Left renal cortex interstitium (tissue), 4 donors: ENCODE results near the gene SMARCA4. TPM values are rescaled to one million over a fixed set of nuclear protein-coding genes. Genes with fewer than 3 reads are reported as not detected.
A peak's percentile ranks its signal among the peaks of the same experiment; 100 is the strongest.
"Not testable (repeated sequence)": the region's sequence is repeated elsewhere in the genome, so short reads cannot be mapped to it uniquely, and the experiment has no call there.

Experiments used
- DNase-seq, 4 donors: peaks; one replicate each; pipeline ENCODE4 v3.0.0-alpha.2; 2013; ENCODE audit warnings: low read depth in 4 of 4, low spot score in 2 of 4, missing footprints in 1 of 4
- polyA plus RNA-seq, 4 donors: library from polyadenylated mRNA; unstranded; fragments of 120-200 nt; gene quantifications; one replicate each; pipeline ENCODE4 v1.2.1, GENCODE V29; 2013; ENCODE audit not compliant: insufficient read length in 4 of 4

The SMARCA4 gene
- polyA plus RNA-seq, 4 donors: 131 to 167 (median 163) TPM

DNA sequence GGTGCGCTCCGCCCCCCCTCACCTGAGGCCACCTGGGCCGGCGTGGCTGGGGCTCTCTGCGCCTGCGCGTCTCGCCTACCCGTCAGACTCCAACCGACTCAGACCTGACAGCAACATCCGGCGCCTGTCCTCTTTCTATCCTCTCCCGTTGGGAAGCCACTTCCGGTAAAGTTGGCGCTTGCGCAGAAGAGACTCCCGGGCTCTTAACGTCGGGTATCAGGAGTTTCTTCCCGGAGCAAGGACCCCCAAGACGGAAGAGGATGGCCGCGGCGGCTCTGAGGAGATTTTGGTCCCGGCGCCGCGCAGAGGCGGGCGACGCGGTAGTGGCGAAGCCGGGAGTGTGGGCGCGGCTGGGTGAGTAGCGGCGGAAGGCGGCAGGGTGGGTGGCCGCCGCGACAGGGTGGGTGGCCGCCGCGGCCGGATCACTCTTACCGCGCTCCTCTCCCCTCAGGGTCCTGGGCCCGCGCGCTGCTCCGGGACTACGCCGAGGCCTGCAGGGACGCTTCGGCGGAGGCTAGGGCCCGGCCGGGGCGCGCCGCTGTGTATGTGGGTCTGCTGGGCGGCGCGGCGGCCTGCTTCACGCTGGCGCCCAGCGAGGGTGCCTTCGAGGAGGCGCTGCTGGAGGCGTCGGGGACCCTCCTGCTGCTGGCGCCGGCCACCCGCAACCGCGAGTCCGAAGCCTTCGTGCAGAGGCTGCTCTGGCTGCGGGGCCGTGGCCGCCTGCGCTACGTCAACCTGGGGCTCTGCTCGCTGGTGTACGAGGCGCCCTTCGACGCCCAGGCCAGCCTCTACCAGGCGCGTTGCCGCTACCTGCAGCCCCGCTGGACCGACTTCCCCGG, 32.0 kb upstream of the SMARCA4 start, which contains the start of the genes TIMM29 and YIPF2:
Gene TIMM29, plus strand, starts transcription at position 249 of the 839 bp plus-strand sequence. Its CDS starts 12 bp downstream, at position 261.
Gene YIPF2, minus strand, starts transcription at position 77 of the 839 bp plus-strand sequence. CDS start 229 bp downstream, outside the sequence.
- peak; percentile 93 to 98 (median 95) for DNase-seq

DNA sequence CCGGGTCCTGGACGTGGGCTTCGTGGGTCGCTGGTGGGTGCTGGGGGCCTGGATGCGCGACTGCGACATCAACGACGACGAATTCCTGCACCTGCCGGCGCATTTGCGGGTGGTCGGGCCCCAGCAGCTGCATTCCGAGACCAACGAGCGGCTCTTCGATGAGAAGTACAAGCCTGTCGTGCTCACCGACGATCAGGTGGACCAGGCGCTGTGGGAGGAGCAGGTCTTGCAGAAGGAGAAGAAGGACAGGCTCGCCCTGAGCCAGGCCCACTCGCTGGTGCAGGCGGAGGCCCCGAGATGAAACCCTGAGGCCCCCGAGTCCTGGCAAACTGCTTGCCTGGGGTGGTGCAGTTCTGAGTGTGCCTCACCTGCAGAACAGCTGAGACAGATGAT, 31.4 kb upstream of the SMARCA4 start:
- DNase-seq: no peak

DNA sequence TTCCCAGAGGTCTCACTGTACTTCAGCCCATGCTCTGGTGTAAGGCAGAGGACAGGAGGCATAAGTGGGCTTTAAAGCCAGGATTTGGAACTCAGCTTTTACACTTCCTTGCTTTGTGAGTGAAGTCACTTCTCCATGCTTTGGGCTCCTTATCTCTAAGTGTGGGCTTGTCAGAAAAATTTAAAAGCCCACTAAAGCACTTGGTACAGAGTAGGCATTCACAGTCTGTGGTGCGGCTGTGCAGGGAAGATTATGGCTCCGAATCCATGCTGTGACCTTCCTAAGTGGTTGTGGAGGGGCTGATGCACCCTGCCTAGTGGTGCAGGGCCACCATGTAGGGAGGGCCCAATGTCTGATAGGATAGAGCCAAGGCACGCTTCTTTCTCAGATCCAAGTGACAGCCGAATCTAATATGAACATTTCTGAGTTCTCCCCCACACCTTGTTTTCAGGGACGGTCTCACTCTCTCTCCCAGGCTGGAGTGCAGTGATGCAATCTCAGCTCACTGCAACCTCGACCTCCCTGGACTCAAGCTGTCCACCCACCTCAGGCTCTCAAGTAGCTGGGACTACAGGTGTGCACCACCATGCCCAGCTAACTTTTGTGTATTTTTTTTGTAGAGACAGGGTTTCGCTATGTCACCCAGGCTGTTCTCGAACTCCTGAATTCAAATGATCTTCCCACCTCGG, 25.3 kb upstream of the SMARCA4 start:
- no peak for DNase-seq

DNA sequence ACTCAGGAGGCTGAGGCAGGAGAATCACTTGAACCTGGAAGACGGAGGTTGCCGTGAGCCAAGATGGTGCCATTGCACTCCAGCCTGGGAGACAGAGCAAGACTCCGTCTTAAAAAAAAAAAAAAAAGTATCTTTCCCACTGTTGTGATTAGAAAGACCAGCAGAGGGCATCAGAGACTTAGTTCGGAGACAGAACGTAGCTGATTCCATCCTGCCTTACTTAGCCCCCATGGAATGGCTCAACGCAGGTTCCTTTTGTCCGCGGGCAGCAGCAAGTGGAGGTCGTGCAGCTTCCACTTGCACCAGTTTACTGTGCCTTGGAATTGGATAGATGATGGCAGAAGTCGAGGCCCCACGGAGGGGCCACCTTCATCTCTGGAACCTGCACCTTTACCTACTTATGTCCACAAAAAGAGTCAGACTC, 24.2 kb upstream of the SMARCA4 start:
- DNase-seq: peak in 3 of 4 donors; percentile 52 to 78 (median 65)

DNA sequence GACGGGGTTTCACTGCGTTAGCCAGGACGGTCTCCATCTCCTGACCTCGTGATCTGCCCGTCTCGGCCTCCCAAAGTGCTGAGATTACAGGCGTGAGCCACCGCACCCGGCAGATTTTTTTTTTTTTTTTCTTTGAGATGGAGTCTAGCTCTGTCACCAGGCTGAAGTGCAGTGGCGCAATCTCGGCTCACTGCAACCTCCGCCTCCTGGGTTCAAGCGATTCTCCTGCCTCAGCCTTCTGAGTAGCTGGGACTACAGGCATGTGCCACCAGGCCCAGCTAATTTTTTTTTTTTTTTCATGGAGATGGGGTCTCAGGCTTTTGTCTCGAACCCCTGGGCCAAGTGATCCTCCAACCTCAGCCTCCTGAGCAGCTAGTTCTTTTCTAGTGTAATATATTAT, 19.2 kb upstream of the SMARCA4 start:
- DNase-seq: not testable (repeated sequence)

DNA sequence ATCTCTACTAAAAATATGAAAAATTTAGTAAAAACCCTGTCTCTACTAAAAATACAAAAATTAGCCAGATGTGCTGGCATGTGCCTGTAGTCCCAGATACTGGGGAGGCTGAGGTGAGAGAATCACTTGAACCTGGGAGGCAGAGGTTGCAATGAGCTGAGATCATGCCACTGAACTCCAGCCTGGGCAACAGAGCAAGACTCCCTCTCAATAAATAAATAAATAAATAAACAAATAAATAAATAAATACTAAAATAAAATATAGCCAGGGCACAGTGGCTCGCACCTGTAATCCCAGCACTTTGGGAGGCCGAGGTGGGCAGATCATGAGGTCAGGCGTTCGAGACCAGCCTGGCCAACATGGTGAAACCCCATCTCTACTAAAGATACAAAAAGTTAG, 17.4 kb upstream of the SMARCA4 start:
- not testable (repeated sequence) for DNase-seq

DNA sequence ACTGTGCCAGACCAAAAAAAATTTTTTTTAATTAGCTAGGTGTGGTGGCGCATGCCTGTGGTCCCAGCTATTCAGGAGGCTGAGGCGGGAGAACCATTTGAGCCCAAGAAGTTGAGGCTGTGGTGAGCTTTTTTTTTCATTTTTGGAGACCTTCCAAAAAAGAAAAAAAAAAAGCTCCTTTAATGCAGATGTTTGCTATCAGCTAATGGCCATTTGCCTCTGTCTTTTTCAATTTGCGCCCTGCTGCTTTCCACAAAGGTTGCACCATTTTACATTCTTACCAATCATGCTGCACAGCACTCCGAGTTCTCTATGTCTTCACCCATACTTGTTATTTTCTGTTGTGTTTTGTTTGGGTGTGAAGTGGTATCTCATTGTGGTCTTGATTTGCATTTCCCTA, 15.6 kb upstream of the SMARCA4 start:
- DNase-seq: no peak

DNA sequence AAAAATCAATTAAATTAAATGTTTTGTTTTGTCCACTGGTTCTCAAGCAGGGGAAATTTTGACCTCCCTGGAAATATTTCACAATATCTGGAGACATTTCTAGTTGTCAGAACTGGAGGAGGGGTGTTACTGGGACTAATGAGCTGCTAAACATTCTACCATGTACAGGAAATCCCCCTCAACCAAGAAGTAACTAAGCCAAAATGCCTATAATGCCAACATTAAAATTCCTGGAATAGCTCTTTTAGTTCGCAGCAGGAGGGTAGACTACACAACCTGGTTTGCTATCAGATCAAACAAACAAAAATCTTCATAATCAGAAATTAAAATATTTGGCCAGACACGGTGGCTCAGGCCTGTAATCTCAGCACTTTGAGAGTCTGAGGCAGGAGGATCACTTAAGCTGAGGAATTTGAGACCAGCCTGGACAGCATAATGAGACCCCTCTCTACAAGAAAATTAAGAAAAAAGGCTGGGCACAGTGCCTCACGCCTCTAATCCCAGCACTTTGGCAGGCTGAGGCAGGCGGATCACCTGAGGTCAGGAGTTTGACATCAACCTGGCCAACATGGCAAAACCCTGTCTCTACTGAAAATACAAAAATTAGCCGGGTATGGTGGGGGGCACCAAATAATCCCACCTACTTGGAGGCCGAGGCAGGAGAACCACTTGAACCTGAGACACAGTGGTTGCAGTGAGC, 13.7 kb upstream of the SMARCA4 start:
- no peak for DNase-seq

DNA sequence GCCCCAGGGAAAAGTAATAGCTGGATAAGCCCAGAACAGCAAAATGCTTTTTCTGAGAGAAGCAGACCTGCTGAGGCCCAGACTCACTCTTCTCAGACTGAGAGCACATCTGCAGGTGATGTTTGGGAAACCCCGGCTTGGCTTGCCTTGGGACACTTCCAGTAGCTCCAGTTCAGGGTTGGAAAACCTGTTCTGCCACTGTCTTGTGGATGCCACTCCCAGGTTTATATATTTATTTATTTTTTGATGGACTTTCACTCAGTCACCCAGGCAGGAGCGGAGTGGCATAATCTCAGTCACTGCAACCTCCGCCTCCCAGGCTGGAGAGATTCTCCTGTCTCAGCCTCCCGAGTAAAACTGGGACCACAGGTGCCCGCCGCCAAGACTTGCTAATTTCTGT, 8.0 kb upstream of the SMARCA4 start:
- DNase-seq: no peak

DNA sequence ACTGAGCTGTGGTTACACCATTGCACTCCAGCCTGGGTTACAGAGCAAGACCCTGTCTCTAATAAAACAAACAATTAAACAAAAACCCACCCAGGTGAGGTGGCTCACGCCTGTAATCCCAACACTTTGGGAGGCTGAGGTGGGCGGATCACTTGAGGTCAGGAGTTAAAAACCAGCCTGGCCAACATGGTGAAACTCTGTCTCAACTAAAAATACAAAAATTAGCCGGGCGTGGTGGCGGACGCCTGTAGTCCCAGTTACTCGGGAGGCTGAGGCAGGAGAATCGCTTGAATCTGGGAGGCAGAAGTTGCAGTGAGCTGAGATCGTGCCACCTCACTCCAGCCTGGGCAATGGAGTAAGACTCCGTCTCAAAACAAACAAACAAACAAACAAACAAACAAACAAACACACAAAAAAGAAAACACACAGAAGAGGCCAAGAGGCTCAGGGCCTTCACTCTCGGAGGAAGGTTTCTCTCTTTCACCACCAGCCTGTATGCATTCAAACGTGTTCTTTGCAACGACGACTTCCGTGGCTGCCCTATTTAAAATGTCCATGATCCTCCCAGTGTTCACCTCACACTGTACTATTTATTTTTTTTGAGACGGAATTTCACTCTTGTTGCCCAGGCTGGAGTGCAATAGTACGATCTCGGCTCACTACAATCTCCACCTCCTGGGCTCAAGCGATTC, 1.4 kb upstream of the SMARCA4 start:
- DNase-seq: not testable (repeated sequence)

DNA sequence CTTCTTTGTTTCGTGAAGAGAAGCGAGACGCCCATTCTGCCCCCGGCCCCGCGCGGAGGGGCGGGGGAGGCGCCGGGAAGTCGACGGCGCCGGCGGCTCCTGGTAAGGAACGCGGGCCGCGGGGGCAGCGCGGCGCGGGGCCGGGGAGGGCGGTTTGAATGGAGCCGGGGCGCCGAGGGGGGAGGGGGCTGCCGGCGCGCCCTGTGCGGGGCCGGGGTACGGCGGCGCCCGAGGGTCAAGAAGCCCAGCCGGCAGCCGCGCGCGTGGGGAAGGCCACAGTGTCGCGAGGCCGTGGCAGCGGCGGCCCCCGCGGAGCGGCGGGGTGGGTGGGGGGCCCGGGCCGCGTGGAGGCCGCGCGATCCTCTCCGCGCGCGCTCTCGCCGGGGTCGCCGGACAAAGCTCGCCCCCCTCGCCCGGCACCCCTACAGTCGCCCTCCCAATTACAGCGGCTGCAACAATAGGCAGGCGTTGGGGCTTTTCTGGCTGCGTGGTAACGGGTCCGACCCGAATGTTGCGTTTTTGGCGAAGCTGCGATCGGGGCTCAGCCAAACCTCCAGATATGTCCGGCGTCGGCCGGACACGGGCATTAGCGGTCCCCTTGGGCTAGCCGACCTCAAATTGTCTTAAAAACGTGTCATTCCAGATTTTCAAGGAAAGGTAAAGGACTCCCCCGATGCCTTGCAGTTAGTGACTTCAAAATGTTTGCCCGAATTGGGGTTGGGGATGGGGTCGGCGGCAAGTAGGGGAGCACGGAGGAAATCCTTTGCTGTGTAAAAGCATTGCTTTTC, 437 bp downstream of the SMARCA4 start:
- DNase-seq: no peak

DNA sequence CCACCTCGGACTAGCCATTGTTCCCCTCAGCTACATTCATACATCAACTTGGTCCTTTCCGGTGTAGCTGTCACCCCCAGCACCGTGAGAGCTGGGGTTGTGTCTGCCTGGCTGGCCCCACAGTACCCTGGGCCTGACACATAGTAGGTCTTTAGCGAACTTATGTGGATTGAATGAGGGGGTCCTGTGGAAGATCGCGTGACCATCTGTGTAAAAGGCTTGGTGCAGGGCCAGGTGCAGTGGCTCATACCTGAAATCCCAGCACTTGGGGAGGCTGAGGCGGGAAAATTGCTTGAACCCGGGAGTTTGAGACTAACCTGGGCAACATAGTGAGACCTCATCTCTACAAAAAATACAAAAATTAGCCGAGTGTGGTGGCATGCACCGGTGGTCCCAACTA, 2.0 kb downstream of the SMARCA4 start:
- DNase-seq: no peak

DNA sequence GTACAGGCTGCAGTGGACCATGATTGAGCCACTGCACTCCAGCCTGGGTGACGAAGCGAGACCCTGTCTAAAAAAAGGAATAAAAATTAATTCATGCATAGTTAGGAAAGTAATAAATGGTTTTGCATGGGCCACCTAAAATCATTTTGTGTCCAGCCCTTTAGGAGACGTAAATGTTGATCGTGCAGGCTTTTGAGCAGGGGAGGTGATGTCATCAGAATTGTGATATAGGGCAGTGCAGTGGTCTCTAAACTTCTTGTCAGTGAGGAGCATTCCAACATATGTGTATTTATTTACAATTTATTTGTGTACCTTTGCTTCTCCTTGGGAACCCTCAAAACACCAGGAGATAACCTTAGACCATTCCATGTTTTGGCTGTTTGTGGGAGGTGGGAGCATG, 3.0 kb downstream of the SMARCA4 start:
- DNase-seq: no peak

DNA sequence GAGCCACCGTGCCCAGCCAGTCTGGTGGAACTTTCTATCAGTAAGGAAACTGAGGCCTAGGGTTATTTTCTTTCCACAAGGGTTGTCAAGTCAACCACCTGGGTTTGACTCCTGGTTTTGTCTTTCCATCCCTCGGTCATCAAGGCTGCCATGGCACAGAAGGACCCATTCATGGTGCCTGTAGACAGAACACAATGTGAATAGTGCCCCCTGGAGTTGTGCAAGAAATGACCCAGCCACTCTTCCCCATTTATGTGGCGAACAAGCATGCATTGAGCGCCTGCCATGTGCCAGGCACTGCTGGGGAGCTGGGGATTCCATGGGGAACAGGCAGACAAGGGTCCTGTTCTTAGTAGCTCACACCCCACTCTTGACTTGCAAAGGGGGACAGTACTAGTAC, 4.1 kb downstream of the SMARCA4 start:
- DNase-seq: no peak

DNA sequence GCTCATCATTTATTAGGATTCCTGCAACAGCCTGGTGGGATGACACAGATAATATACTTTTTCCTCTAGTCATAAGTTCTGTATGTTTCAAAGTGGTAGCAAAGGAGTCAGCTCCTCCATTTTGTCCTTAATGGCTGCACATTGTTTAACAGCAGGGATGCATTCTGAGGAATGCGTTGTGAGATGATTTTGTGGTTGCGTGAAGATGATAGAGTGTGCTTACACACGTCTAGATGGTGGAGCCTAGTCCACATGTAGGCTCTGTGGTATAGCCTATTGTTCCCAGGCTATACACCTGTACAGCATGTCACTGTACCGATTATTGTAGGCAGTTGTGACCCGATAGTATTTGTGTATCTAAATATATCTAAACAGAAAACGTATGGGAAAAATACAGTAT, 4.6 kb downstream of the SMARCA4 start:
- no peak for DNase-seq

DNA sequence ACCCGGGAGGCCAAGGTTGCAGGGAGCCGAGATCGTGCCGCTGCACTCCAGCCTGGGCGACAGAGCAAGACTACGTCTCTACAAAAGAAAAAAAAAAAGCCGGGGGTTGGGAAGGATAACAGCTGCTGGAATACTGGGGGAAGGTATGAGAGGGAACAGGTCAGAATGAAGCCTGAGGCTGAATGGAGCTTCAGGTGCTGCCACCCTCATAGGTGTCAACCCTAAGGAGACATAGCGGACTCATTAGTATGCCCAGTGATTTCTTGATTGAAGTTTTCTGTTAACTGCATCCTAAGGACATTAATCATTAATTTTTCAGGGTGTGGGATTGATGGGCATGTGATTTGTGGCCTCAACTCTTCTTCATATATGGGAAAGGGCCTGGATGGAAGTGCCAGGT, 6.0 kb downstream of the SMARCA4 start:
- no peak for DNase-seq

DNA sequence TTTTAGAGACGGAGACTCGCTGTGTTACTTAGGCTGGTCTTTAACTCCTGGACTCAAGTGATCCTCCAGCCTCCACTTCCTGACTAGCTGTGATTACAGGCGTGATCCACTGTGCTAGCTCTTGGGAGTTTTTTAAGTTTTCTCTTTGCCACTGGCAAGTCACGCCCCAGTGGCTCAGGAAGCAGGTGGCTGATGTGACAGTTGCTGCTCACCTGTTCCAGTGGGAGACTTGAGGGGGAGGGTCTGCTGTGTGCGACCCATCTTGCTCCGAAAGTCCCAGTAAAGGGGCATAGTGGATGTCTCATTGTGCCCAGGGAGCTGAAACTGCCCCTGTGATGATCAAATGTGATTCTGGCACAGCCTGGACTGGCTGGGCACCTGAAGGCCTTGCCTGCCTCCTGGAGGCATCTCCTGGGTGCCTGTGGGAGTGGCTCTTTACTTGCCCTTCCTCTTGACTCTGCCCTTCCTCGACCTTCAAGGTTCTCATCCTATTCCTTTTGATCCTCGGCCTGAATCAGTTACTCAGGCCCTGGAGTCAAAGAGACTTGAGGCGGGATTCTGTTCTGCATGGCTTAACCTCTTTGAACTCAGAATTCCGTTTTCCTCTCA, 7.8 kb downstream of the SMARCA4 start:
- DNase-seq: no peak

DNA sequence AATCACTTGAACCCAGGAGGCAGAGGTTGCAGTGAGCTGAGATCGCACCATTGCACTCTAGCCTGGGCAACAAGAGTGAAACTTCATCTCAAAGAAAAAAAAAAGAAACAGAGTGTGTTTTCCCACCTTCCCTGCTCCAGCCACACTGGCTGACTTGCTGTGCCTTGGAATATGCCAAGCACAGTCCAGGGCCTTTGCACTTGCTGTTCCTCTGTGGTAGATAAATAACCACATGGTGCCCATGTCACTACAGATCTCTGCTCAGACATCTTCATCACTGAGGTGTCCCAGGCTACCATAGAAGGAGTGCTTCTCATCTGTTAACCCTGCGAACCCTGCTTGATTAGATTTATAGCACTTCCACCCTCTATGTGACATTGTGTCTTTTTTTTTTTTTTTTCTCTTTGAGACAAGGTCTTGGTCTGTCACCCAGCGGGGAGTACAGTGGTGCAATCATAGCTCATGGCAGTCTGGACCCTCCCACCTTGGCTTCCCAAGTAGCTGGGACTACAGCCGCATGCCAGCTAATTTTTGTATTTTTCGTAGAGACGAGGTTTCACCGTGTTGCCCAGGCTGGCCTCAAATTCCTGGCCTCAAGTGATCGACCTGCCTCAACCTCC, 10.4 kb downstream of the SMARCA4 start:
- no peak for DNase-seq
